Umbilical cord (tissue), 1 donor: ENCODE results near the gene CYP4V2. TPM values are rescaled to one million over a fixed set of nuclear protein-coding genes. Genes with fewer than 3 reads are reported as not detected.

ENCODE experiments used
- total RNA-seq: library from RNA; depleted of rRNA; stranded (reverse); fragments of >200 nt; gene quantifications from one replicate; pipeline ENCODE4 v1.2.3, GENCODE V29; 2014; ENCODE audit warnings: low replicate concordance; ENCODE audit not compliant: insufficient read depth

Gene CYP4V2
- total RNA-seq, 1 donor from 2014 or later = 21.2 TPM

Other genes with a start within 250 kb of the CYP4V2 start
- gene TLR3, start 122.4 kb upstream of the CYP4V2 start, total RNA-seq = 5.1 TPM
- gene FAM149A, start 86.9 kb upstream of the CYP4V2 start, total RNA-seq = 20.0 TPM
- gene KLKB1, start 35.9 kb downstream of the CYP4V2 start, total RNA-seq = not detected
- gene F11, start 74.6 kb downstream of the CYP4V2 start, total RNA-seq = not detected